Ishikawa (cell line): ENCODE results near the gene TDP1.

ENCODE experiments used
- CEBPB ChIP-seq: IDR thresholded peaks from 2 replicates; pipeline ENCODE4 v1.6.1; 2012
- CREB1 ChIP-seq: IDR thresholded peaks from 2 replicates; pipeline ENCODE4 v1.6.1; 2012; ENCODE audit warnings: low read depth
- EGR1 ChIP-seq: IDR thresholded peaks from 2 replicates; pipeline ENCODE4 v1.6.1; 2012
- EP300 ChIP-seq: IDR thresholded peaks from 2 replicates; pipeline ENCODE4 v1.6.1; 2012; ENCODE audit warnings: borderline replicate concordance
- FOXM1 ChIP-seq: IDR thresholded peaks from 2 replicates; pipeline ENCODE4 v1.6.1; 2012; ENCODE audit warnings: low read depth, borderline replicate concordance
- MAX ChIP-seq: IDR thresholded peaks from 2 replicates; pipeline ENCODE4 v1.6.1; 2012
- NFIC ChIP-seq: IDR thresholded peaks from 2 replicates; pipeline ENCODE4 v1.6.1; 2012
- RAD21 ChIP-seq: IDR thresholded peaks from 2 replicates; pipeline ENCODE4 v1.6.1; 2012; ENCODE audit warnings: low read depth
- TAF1 ChIP-seq: IDR thresholded peaks from 2 replicates; pipeline ENCODE4 v1.6.1; 2012; ENCODE audit warnings: low read depth, mild to moderate bottlenecking
- TCF12 ChIP-seq: IDR thresholded peaks from 2 replicates; pipeline ENCODE4 v1.6.1; 2012; ENCODE audit warnings: low read depth
- TEAD4 ChIP-seq: IDR thresholded peaks from 2 replicates; pipeline ENCODE4 v1.6.1; 2012
- YY1 ChIP-seq: IDR thresholded peaks from 2 replicates; pipeline ENCODE4 v1.6.1; 2012; ENCODE audit warnings: low read depth
- ZBTB7A ChIP-seq: IDR thresholded peaks from 2 replicates; pipeline ENCODE4 v1.6.1; 2012; ENCODE audit warnings: low read depth
- TF ChIP-seq, protein P1 (sequence below): IDR thresholded peaks from 2 replicates; pipeline ENCODE4 v1.6.1; 2012; ENCODE audit warnings: low read depth, mild to moderate bottlenecking
- TF ChIP-seq, protein P2 (sequence below): IDR thresholded peaks from 2 replicates; pipeline ENCODE4 v1.6.1; 2012

Gene TDP1

DNA sequence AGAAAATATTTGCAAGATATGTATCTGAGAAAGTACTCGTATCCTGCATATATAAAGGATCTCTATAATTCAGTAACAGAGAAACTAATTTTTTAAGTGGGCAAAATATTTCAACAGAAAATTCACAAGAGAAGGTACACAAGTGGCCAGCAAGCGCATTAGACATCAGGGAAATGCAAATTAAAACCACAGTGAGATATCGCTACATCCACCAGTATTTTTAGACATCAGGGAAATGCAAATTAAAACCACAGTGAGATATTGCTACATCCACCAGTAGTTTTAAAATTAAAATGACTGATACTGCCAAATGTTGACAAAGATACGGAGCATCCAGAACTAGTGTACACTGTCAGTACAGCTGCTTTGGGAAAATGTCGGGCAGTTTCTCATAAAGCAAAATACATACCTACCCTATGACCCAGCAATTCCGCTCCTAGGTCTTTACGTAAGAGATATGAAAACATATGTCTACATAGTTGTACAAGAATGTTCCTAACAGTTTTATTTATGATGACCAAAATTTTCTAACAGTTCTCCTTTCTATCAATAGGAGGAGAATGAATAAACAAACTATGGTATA, 103.2 kb downstream of the TDP1 start:
- no peak for TF ChIP-seq MAX
- no peak for TF ChIP-seq TEAD4
- TF ChIP-seq FOXM1: no peak
- no peak for TF ChIP-seq CEBPB
- TF ChIP-seq, protein P1, sequence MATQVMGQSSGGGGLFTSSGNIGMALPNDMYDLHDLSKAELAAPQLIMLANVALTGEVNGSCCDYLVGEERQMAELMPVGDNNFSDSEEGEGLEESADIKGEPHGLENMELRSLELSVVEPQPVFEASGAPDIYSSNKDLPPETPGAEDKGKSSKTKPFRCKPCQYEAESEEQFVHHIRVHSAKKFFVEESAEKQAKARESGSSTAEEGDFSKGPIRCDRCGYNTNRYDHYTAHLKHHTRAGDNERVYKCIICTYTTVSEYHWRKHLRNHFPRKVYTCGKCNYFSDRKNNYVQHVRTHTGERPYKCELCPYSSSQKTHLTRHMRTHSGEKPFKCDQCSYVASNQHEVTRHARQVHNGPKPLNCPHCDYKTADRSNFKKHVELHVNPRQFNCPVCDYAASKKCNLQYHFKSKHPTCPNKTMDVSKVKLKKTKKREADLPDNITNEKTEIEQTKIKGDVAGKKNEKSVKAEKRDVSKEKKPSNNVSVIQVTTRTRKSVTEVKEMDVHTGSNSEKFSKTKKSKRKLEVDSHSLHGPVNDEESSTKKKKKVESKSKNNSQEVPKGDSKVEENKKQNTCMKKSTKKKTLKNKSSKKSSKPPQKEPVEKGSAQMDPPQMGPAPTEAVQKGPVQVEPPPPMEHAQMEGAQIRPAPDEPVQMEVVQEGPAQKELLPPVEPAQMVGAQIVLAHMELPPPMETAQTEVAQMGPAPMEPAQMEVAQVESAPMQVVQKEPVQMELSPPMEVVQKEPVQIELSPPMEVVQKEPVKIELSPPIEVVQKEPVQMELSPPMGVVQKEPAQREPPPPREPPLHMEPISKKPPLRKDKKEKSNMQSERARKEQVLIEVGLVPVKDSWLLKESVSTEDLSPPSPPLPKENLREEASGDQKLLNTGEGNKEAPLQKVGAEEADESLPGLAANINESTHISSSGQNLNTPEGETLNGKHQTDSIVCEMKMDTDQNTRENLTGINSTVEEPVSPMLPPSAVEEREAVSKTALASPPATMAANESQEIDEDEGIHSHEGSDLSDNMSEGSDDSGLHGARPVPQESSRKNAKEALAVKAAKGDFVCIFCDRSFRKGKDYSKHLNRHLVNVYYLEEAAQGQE: no peak
- TF ChIP-seq EGR1: no peak
- no peak for TF ChIP-seq YY1
- TF ChIP-seq TAF1: no peak
- TF ChIP-seq TCF12: no peak
- TF ChIP-seq, protein P2, sequence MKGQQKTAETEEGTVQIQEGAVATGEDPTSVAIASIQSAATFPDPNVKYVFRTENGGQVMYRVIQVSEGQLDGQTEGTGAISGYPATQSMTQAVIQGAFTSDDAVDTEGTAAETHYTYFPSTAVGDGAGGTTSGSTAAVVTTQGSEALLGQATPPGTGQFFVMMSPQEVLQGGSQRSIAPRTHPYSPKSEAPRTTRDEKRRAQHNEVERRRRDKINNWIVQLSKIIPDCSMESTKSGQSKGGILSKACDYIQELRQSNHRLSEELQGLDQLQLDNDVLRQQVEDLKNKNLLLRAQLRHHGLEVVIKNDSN: no peak
- TF ChIP-seq ZBTB7A: no peak
- no peak for TF ChIP-seq NFIC
- no peak for TF ChIP-seq CREB1
- no peak for TF ChIP-seq EP300
- TF ChIP-seq RAD21: no peak

GRCh38 chr14:90060312-90060964, 104.7 kb downstream of the TDP1 start:
- TF ChIP-seq TCF12 (0 out of 2 replicates have a peak, but pooled peaks have one; percentile 12), RAD21 (peak; percentile 46; the same call in 1 of the 2 replicates), TEAD4 (no peak), ZBTB7A (0 out of 2 replicates have a peak, but pooled peaks have one; percentile 52), CREB1 (no peak), MAX (peak; percentile 46), EGR1 (peak; percentile 84)

- TF ChIP-seq, protein P1: no peak
- TF ChIP-seq EGR1 (no peak; the same call in 1 of the 2 replicates), TAF1 (no peak), FOXM1 (no peak), CEBPB (no peak), YY1 (no peak), NFIC (no peak)
Measured at GRCh38 chr14:90060965-90061684, 105.4 kb downstream of the TDP1 start.

- TF ChIP-seq TEAD4: no peak
- no peak for TF ChIP-seq CEBPB
- TF ChIP-seq, protein P2: no peak
- TF ChIP-seq, protein P1: no peak
- no peak for TF ChIP-seq CREB1
- no peak for TF ChIP-seq FOXM1
- no peak for TF ChIP-seq MAX
- TF ChIP-seq RAD21: no peak
- no peak for TF ChIP-seq ZBTB7A
- no peak for TF ChIP-seq EGR1
- TF ChIP-seq TAF1: no peak
- TF ChIP-seq YY1: no peak
- no peak for TF ChIP-seq NFIC
- no peak for TF ChIP-seq EP300
- TF ChIP-seq TCF12: no peak
Measured at GRCh38 chr14:90061685-90062126, 106.0 kb downstream of the TDP1 start, which contains the start of gene KCNK13. Gene KCNK13 (plus strand): TSS chr14:90061994. CDS start chr14:90062206, 212 bp downstream.
